Large intestine (tissue), 3 donors: ENCODE measurements around the gene UBE2Q1. TPM values are rescaled to one million over a fixed set of nuclear protein-coding genes. Genes with fewer than 3 reads are reported as not detected.
A peak's percentile ranks its signal among the peaks of the same experiment; 100 is the strongest.
"Not testable (repeated sequence)": the region's sequence is repeated elsewhere in the genome, so short reads cannot be mapped to it uniquely, and the experiment has no call there.

Source experiments
- DNase-seq, 2 donors: peaks; one replicate each; pipeline versions ENCODE4 v3.0.0 to v3.0.0-alpha.2; 2013
- H3K27ac ChIP-seq: one replicate; pipeline ENCODE4 v1.5.1; 2013; ENCODE audit warnings: low read length
- H3K27me3 ChIP-seq: 2 replicates; pipeline ENCODE4 v1.6.1; 2013; ENCODE audit warnings: low read length; ENCODE audit not compliant: control insufficient read depth, insufficient read depth
- H3K36me3 ChIP-seq: 2 replicates; pipeline ENCODE4 v1.6.1; 2013; ENCODE audit warnings: low read length; ENCODE audit not compliant: control insufficient read depth, insufficient read depth
- H3K4me1 ChIP-seq: one replicate; pipeline ENCODE4 v1.6.1; 2013; ENCODE audit warnings: low read length; ENCODE audit not compliant: control insufficient read depth, insufficient read depth
- H3K4me3 ChIP-seq: one replicate; pipeline ENCODE4 v1.5.1; 2013; ENCODE audit warnings: low read length
- H3K9me3 ChIP-seq: one replicate; pipeline ENCODE4 v1.6.1; 2013; ENCODE audit warnings: mild to moderate bottlenecking, low read depth, low read length, moderate library complexity; ENCODE audit not compliant: control insufficient read depth
- WGBS: methylation state at CpG from one replicate; pipeline ENCODE4 v1.1.5; 2013; ENCODE audit warnings: low lambda C conversion rate; ENCODE audit not compliant: insufficient coverage; 5-methylcytosine and 5-hydroxymethylcytosine counted together
- polyA plus RNA-seq: library from polyadenylated mRNA; unstranded; fragments of 120-200 nt; gene quantifications from one replicate; pipeline ENCODE4 v1.2.1, GENCODE V29; 2013

UBE2Q1 gene
- polyA plus RNA-seq, 1 donor: 69.9 TPM

DNA sequence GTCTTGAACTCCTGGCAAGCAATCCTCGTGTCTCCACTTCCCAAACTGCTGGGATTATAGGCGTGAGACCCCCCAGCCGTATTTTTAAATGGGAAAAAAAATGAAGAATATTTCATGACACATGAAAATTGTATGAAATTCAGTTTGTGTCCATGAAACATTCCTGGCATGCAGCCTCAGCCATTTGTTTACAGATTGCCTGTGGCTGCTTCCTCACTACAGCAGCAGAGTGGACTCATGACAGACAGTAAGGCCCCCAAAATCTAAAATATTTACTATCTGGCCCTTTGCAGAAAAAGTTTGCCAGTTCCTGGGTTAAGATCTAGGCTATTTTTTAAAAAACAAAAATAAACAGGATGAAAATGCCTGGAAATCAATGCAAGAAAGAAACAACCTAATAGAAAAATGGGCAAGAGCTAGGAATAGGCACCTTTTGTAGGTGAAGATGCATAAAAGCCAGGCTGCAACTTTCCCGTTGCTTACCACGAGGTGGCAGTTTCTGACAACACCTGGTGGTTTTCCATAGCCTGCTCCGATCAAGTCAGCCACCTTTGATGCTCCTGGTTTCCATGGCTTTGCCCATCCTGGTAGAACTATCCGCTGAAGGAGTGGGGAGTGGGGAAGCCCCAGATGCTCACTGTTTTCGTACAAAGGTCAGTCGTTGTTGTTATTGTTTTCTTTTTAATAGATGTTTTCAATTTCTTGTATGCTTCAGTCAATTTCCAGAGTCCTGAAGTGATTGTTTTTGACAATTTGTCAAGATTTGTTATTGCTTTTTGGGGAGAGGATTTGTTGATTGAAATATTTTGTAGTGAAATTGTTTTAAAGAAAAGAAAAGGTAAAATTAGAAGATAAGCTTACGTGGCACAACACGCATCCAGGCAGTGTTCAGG lies 24.3 kb downstream of the UBE2Q1 start:
- peak; percentile 30 to 33 for DNase-seq
- H3K4me1 ChIP-seq: no peaks in the 10 kb centered on the region

DNA sequence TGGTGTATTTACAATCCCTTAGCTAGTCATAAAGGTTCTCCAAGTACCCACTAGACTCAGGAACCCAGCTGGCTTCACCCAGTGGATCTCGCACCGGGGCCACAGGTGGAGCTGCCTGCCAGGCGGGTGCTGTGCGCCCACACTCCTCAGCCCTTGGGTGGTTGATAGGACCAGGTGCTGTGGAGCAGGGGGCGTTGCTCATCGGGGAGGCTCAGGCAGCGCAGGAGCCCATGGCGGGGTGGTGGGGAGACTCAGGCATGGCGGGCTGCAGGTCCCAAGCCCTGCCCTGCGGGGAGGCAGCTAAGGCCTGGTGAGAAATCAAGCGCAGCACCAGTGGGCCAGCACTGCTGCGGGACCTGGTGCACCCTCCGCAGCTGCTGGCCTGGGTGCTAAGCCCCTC lies 26.5 kb downstream of the UBE2Q1 start:
- not testable (repeated sequence) for H3K36me3 ChIP-seq, H3K4me1 ChIP-seq, DNase-seq, H3K4me3 ChIP-seq, H3K27me3 ChIP-seq, H3K27ac ChIP-seq, H3K9me3 ChIP-seq
- WGBS: no CpG with 5 or more reads among the region's 13 CpGs

More for the DNA sequence above, 24.3 kb downstream of the UBE2Q1 start:
- H3K27me3 ChIP-seq: peaks cover 3% of the 10 kb centered on the region
- H3K4me3 ChIP-seq: no peak overlapping the region
- no peak overlapping the region for H3K27ac ChIP-seq
- H3K9me3 ChIP-seq: no peaks in the 10 kb centered on the region
- WGBS: 65% methylated on average over 4 of the region's 11 CpGs
- H3K36me3 ChIP-seq: no peaks in the 10 kb centered on the region

- 100% methylated on average over 2 of the region's 6 CpGs for WGBS
- no peak for DNase-seq
- H3K27me3 ChIP-seq: no peaks in the 10 kb centered on the region
These were observed 29.2 kb downstream of the UBE2Q1 start for GRCh38 chr1:154529308-154529707.

GRCh38 chr1:154527192-154527591 lies 31.3 kb downstream of the UBE2Q1 start:
- Histone ChIP-seq H3K27me3 (peaks cover 9% of the 10 kb centered on the region), H3K27ac (no peak overlapping the region), H3K4me1 (no peaks in the 10 kb centered on the region), H3K36me3 (no peaks in the 10 kb centered on the region), H3K4me3 (no peak overlapping the region), H3K9me3 (no peaks in the 10 kb centered on the region)
- DNase-seq: no peak
- WGBS: 92% methylated on average over 3 of the region's 6 CpGs

More at GRCh38 chr1:154529308-154529707, 29.2 kb downstream of the UBE2Q1 start:
- Histone ChIP-seq H3K4me3 (no peak overlapping the region), H3K27ac (no peak overlapping the region), H3K36me3 (no peaks in the 10 kb centered on the region), H3K4me1 (no peaks in the 10 kb centered on the region), H3K9me3 (no peaks in the 10 kb centered on the region)

DNA sequence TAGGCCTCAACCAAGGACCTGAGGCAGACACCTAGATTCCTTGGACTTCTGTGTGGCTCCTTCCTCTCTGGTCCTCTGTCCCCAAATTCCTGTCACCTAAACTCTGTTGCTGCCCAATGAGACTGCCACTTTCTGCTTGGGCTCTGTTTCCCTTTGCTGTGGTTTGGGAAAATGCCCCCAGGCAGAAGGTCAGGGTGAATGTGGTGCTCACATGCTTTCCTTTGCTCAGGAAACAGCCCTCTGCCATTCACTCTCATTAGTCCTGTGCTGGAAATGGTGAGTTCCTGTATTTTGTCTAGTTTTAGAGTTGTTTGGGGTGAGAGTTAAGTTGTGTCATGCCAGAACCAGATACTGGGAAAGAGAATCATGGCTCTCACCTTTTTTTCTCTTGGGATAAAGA lies 33.6 kb downstream of the UBE2Q1 start:
- Histone ChIP-seq H3K27ac (no peak overlapping the region), H3K27me3 (peaks cover 20% of the 10 kb centered on the region), H3K4me1 (no peaks in the 10 kb centered on the region), H3K9me3 (no peaks in the 10 kb centered on the region), H3K4me3 (no peak overlapping the region), H3K36me3 (no peaks in the 10 kb centered on the region)
- no peak for DNase-seq

GRCh38 chr1:154521695-154522094 lies 36.8 kb downstream of the UBE2Q1 start:
- DNase-seq: no peak
- no CpG with 5 or more reads among the region's 3 CpGs for WGBS
- H3K4me3 ChIP-seq: no peak overlapping the region
- H3K36me3 ChIP-seq: no peaks in the 10 kb centered on the region
- no peak overlapping the region for H3K27ac ChIP-seq
- H3K27me3 ChIP-seq: peaks cover 24% of the 10 kb centered on the region
- H3K4me1 ChIP-seq: no peaks in the 10 kb centered on the region
- no peaks in the 10 kb centered on the region for H3K9me3 ChIP-seq

GRCh38 chr1:154520333-154520732 lies 38.1 kb downstream of the UBE2Q1 start:
- H3K4me1 ChIP-seq: no peaks in the 10 kb centered on the region
- H3K9me3 ChIP-seq: no peaks in the 10 kb centered on the region
- H3K36me3 ChIP-seq: no peaks in the 10 kb centered on the region
- H3K4me3 ChIP-seq: no peak overlapping the region
- H3K27ac ChIP-seq: no peak overlapping the region
- no peak for DNase-seq
- WGBS: no CpG with 5 or more reads among the region's 3 CpGs
- H3K27me3 ChIP-seq: peaks cover 26% of the 10 kb centered on the region

- peaks cover 28% of the 10 kb centered on the region for H3K27me3 ChIP-seq
- H3K27ac ChIP-seq: no peak overlapping the region
- no peaks in the 10 kb centered on the region for H3K4me1 ChIP-seq
- H3K36me3 ChIP-seq: no peaks in the 10 kb centered on the region
- H3K4me3 ChIP-seq: no peak overlapping the region
- WGBS: 49% methylated on average over 4 of the region's 9 CpGs
- DNase-seq: no peak
- H3K9me3 ChIP-seq: no peaks in the 10 kb centered on the region
These were observed 38.9 kb downstream of the UBE2Q1 start for GRCh38 chr1:154519591-154519991.

DNA sequence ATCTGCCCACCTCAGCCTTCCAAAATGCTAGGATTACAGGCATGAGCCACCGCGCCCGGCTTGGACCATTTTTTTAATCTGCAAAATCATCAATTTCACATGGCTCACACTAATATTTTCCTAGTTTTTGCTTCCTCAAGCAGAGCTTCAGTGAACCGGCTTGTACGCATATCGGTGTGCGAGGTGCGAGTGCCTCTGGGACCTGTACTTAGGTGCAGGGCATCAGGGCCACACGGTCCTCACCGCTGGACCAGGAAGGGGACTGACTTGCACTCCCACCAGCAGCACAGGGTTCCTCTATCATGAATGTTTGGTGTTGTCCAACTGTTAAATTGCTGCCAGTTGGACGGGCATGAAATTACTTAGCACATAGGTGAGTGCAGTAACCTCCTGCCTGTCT lies 40.8 kb downstream of the UBE2Q1 start:
- Histone ChIP-seq H3K9me3 (no peaks in the 10 kb centered on the region), H3K36me3 (no peaks in the 10 kb centered on the region), H3K4me1 (no peaks in the 10 kb centered on the region), H3K27ac (no peak overlapping the region), H3K27me3 (peaks cover 28% of the 10 kb centered on the region), H3K4me3 (no peak overlapping the region)
- DNase-seq: no peak
- WGBS: no CpG with 5 or more reads among the region's 11 CpGs

DNA sequence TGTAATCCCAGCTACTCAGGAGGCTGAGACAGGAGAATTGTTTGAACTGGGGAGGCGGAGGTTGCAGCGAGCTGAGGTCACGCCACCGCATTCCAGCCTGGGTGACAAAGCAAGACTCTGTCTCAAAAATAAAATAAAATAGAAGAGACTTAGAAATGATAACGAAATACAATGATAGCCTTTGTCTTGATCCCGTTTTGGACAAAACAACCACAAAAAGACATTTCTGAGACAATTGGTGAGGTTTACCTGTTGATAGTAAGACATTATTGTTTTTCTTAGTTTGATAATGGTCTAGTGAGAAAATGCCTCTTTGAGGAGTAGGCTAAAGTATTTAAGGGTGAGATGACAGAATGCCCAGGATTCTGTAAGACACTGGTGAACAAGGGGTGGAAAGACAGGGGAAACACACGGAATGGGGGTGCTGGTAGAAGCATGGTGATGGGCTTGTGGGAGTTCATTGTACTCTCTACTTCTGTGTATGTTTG lies 44.4 kb downstream of the UBE2Q1 start:
- Histone ChIP-seq H3K4me1 (no peaks in the 10 kb centered on the region), H3K27me3 (peaks cover 24% of the 10 kb centered on the region), H3K36me3 (no peaks in the 10 kb centered on the region), H3K27ac (no peak overlapping the region), H3K4me3 (no peak overlapping the region), H3K9me3 (no peaks in the 10 kb centered on the region)
- no peak for DNase-seq
- 97% methylated on average over 5 of the region's 7 CpGs for WGBS

- Histone ChIP-seq H3K27ac (no peak overlapping the region), H3K4me1 (no peaks in the 10 kb centered on the region), H3K27me3 (peaks cover 33% of the 10 kb centered on the region), H3K4me3 (no peak overlapping the region), H3K36me3 (no peaks in the 10 kb centered on the region), H3K9me3 (no peaks in the 10 kb centered on the region)
- WGBS: no CpG with 5 or more reads among the region's 3 CpGs
- no peak for DNase-seq
These were observed 45.7 kb downstream of the UBE2Q1 start for GRCh38 chr1:154512760-154513159.
